IPS-NIHi7 (cell line): ENCODE results near the gene INPP5A.

ENCODE experiments used
- DNase-seq: peaks from one replicate; pipeline ENCODE4 v3.0.0; 2012; ENCODE audit warnings: mixed read lengths; ENCODE audit errors: extremely low spot score

The INPP5A gene

DNA sequence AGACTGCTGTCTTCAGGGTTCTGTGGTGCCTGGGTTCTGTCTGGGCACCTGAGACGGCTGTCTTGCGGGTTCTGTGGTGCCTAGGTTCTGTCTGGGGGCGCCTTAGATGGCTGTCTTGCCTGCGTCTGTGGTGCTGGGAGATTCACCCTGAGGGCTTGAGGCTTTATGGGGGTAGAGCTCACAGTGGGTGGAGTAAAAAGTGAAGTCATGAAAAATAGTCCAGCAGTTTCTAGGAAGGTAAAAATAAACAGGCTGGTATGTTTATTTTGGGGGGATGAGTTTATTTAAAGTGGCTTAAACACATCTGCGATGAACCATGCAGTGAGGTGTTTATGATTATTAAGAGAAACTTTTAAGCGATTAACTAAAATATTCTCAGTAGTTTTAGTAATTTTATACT is 184.1 kb downstream of the INPP5A start:
- DNase-seq: no peak

DNA sequence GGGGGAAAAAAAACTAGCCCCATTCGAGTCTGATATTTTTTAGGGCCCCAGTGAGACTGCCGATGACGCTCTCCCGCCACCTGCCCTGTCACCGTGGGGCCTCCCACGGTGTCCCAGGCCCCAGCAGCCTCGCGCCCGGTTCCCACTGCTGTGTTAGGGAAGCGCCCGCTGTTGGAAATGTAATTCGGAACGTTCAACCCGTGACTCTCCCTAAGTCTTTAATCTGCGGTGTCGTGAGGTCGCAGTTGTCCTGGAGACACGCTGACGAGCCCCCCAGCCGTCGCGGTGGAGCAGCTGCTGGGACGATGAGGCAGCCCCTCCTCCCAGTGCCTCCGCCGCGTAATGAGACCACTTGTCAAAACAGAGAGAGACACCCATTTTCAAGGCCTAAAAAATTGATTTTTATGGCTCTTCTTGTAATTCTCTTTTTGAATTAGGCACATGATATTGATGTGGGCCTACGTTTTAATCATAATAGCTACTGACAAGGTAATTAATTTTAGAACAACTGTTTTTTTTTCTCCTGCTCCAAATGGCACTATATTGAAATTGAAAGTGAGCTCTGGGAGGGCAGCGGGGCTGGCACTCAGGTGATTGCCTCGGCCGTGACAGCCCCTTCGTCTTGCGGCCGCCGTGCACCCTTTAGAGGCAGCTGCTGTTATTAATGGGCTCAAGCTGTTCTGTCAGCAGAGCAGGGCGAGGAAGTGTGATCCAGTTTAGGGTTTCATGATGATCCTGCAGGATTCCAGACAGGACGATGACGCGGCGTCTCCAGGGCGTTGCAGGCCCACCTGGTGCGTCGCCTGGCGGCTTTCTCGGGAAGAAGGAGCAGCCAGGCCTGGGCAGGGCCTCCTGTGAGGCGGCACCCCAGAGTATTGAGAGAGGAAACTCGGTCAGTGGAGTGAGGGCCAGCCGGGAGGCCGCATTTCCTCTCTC is 185.1 kb downstream of the INPP5A start:
- DNase-seq: no peak

DNA sequence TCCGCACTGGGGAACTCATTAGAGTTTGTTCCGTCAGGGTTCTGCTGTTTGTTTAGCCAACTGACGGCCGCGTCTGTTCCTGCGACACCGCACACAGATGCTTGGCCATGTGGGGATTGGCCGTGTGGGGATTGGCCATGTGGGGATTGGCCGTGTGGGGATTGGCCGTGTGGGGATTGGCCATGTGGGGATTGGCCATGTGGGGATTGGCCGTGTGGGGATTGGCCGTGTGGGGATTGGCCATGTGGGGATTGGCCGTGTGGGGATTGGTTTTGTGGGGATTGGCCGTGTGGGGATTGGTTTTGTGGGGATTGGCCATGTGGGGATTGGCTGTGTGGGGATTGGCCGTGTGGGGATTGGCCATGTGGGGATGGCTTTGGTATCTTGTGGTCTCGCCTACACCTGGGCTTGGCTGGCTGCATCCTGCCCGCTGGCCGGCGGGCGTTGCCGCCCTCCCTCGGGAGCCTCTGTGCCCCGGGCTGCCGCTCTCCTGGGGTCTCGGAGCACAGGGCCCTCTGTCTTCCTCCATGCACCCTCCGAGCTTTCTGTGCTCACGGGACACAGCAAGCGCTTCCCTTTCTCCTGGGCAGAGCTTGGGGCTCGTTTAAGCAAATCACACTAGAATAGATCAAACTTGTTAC is 185.9 kb downstream of the INPP5A start:
- no peak for DNase-seq

DNA sequence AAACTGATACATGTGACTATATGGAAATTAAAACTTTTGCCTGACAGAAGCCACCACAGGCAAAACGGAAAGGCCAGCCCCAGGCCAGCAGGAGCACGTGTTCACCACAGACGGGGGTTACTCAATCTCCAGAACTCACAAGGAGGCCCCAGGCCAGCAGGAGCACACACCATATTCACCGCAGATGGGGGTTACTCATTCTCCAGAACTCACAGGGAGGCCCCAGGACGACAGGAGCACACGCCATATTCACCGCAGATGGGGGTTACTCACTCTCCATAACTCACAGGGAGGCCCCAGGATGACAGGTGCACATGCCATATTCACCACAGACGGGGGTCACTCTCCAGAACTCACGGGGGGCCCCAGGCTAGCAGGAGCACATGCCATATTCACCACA is 186.9 kb downstream of the INPP5A start:
- no peak for DNase-seq

DNA sequence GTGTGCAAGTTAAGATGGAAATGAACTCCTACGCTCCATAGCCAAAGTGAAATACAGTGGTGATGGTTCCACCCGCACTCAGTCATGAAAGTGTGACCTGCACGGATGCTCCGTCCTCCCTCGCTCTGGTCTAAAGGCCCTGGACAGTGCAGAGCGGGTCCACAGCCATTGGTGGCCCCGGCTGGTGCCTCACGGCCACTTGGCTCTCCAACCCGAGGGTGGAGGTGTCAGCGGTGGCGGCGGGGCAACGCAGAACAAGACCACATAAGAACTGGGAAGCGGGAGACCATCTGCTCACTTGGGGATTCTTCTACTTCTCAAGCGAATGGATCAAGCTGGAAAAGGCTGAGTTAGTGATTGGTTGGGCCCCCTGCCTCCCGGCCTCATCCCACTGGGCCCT is 187.6 kb downstream of the INPP5A start:
- no peak for DNase-seq

DNA sequence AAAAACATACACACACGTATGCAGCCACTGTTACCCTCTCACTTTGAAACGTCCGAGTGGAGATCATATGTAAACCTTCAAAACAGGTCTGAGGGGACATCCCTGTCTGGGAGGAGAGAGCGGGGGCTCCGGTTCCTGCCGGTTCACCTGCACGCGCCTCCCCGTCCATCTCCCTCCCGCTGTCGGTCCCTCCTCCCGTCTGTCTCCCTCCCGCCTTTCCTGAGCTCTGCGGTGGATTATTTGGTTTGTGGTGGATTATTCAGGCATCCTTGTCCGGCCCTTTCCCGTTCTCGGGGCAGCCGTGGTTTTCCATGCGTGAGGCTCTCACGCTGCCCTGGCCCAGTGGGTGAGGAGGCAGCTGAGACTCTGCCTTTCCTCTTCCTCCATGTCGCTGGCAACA is 188.6 kb downstream of the INPP5A start:
- no peak for DNase-seq

DNA sequence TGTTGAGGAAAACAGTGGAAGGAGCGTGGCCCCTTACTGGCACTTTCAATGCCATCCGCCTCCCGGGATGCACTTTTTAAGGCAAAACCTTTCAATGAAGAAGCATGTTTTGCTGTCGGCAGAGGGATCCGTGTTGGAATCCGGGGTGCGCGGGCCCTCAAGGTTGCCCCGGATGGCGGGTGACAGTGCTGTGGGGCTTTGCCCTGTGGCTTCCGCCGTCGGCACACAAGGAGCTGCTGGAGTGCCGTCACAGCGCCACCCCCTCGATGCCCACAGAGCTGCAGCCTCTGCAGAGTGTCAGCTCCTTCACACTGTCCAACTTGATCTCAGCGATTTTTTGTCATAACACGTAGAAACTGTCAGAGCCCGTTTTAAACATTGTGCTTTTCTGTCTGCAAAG is 189.4 kb downstream of the INPP5A start:
- DNase-seq: no peak

DNA sequence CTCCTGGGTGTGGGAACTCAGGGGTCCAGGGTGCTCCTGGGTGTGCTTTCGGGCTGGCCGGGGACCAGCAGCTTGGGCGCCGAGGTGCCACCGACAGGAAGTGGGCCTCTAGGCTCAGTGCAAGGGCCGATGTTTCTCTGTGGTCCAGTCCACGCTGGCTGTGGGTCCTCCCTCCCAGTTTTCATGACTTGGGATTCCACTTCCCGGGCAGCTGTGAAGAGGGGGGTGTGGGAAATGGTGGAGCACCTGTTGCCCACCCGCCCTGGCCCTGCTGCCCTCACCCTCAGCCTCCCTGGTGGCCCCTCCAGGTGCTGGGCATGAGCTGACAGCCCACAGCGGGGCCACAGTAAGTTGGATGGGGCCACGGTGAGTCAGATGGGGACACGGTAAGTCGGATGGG is 189.8 kb downstream of the INPP5A start:
- DNase-seq: no peak

DNA sequence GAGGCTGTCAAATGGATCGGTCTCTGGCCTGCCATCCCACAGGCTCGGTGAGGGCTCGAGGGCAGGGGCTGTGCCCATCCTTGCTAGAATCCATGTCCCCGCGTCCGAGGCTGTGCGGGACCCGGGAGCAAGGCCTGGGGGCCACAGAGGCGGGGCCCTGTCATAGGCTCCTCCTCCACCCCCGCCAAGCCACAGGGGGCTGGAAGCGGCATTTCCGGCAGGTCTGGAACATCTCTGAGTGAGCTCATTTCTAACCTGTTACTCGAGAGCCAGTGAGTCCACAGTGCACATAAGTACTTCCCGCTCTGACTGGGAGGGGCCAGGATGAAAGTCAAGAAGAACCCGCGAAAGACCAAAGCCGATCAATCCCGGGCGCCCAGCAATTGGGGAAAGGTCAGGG is 190.7 kb downstream of the INPP5A start:
- DNase-seq: no peak

DNA sequence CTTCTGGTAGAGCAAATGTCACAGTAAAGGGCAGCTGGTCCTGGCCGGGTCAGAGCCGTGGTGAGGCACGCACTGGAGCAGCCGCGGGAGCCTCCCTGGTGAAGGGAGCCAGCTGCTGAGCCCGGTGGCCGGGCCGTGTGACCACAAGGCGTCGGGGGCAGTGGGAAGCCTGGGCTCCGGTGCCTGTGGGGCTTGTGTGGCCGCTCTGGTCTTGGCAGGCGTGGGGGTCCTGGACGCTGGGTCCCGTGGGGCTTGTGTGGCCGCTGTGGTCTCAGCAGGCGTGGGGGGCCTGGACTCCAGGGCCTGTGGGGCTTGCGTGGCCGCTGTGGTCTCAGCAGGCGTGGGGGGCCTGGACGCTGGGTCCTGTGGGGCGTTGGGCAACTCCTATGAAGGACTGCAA is 191.2 kb downstream of the INPP5A start:
- DNase-seq: no peak

DNA sequence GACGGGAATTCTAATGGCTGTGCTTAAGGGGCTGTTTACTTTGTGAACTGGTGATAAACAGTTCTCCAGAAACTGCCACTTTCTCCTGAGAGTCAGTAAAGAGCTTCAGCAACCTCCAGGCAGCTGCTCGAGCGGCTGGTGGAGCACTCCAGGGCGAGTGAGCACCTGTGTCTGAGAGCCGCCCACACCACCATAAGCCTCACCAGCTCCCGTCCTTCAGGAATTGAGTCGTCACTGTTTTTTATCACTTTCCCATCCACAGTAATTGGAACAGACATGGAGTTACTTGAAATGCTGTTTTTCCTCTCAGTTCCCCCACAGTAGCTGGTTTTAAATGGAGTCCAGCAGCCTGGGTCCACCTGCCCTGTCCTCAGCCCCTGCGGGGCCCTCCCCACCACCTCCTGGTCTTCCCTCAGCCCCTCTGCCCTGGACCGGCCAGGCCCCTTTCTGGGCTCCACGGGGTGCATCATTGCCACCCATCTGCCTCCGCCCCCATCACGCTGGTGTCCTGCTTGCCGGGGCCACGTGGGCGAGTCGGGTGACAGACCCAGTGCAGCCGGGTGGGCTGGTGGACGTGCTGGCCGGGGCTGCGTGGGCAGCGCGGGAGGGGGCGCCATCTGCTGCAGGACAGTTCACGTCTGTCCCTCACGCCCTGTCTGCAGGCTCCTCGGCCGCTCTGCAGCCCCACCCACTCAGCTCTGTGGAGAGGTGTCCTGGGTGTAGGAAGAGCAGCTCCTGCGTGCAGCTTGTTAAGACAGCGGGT is 192.4 kb downstream of the INPP5A start:
- no peak for DNase-seq

DNA sequence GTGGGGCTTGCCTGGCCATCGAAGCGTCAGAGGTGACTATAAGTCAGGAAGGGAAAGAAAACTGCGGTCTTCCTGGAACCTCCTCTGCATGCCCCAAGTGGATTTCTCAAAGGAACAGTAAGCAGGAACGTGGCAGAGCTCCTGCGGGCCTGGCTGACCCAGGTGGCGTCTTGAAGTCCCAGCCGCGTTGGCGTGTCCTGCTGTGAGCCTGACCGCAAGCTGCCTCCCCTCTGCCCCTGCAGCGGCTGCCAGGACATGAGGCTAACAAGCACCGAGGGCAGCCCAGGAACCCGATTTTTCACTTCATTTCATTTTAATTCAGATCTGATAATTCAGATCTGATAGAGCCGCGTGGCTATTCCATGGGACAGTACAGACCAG is 193.0 kb downstream of the INPP5A start:
- no peak for DNase-seq

DNA sequence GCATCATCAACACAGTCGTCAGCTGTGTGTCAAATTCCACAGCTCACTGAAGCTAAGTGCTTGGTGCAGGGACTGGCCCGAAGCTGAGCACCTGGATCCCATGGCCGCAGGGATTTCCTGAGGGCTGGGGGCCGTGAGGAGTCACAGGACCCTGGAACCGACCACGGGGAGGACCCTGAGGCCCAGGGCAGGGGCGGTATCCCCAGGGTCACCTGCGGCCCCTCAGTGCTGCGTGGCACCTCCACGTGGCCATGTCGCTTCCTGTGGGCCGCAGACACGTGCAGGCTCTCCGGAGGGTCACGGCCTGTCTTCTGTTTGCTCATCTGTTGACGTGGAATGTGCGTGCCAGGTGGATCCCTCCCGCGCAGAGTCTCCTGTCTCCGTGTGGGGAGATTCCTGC is 194.9 kb downstream of the INPP5A start:
- no peak for DNase-seq

DNA sequence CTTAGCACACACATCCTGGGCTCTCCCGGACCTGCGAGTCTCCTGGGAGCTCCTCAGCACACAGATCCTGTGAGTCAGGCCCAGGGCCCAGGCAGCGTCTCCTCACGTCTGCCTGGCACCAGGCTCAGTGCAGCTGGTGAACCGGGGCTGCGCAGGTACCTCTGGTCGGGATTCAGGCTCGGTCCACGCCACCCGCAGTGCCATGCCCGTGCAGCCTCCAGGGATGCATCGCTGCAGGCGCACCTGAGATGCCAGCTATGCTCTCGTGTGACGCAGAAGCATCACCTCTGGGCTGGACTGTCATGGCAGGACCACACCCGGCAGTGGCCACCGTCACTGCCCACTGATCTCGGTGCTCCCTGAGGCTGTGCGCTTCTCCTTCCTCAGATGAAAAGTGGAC is 196.3 kb downstream of the INPP5A start:
- DNase-seq: no peak

DNA sequence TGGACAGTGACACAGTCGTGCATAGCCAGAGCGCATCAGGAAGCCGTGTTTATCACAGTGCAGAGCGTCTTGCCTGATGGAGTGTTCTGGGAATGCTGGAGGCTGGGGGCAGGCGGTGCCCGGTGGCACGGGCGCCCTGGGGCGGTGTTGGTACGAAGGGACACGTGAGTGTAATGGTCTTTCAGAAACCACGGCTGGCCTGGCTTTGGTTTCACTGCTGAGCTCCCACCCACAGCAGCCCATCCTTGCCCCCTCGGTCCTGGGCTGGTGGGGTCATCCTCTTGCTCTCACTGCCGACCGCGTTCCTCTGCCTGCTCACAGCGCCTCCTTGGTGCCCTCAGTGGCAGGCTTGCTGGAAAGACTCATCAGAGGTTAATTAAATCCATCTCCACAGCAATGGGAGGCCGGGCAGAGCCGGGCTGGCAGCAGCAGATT is 197.8 kb downstream of the INPP5A start:
- no peak for DNase-seq

DNA sequence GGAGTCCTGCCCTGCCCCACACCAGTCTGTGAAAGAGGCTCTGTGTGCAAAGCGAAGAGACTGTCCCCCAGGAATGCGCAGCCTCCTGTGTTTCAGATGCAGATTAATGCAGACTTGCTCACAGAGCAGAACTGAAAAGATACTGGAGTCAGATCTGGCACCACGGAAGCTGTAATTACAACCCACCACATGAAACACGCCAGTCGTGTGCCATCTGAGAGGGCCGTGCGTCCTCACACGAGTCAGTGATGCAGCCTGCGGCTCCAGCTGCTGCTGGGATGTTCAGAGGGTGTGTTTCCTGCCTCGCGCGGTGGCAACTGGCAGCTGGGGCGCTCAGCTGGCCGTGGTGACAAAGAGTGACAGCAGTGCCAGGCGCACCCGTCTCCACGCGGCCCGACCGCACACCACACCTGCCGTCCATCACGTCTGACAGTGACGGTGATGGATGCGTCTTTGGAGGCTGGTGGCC is 198.4 kb downstream of the INPP5A start:
- DNase-seq: no peak

DNA sequence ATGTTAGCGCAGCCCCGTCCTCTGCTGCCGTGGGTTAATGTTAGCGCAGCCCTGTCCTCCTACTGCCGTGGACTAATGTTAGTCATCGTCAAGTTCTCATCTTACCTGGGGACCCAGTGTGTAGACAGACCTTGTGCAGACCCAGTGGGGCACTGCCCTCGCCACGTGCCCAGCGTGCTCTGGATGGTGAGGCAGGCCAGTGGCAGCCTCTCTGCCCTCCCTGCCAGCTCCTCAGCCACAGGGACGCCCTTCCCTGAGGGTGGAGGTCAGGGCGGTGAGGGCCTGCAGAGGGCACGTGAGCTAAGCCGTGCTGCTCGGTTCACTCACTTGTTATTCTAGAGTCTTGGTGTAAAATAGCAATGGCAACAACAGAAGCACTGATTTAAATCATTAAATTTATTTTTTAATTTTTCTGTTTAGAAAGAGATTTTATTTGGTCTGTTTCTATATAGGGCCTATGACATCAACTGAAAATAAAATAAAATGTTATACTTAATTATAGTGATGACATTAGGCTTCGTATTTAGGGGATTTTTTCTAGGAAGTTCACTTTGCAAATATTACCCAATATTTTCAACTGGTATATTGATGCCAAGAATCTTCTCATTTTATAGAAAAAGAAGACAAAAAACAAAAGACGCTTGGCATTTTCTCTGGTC is 199.9 kb downstream of the INPP5A start:
- no peak for DNase-seq

DNA sequence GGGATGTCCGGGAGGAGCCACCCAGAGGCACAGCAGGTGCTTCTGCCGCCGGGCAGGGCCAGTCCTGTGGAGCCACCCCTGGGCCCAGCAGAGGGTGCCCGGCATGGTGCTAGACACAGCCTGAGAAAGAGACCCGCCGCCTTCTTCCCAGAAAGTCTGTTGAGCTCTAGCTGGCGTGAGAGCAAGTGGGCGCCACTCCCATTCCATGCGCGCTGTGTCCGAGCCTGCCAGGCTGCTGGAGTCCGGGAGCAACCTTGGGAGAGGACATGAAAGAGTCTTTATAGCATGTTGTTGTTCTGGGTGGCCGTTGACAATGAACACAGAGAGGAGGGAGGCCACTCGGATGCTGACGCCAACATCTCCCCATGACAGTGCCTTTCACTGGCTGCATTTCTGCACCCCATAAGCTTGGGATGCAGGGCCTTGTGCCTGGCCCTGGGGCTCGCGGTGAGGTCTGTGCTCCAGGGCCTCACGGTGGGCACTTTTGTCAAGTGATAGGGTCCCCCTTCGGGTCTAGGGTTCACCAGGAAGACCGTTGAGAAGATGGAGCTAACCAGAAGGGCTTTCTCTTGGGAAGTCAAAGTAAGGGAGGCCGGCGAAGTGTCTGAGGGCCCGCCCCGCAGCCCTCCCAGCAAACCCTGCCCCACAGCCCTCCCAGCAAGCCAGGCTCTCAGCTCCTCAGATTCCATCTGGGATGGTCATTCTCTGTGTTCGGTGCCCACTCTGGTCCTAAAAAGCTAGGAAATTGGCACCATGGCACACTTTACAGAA is 201.1 kb downstream of the INPP5A start:
- DNase-seq: no peak

DNA sequence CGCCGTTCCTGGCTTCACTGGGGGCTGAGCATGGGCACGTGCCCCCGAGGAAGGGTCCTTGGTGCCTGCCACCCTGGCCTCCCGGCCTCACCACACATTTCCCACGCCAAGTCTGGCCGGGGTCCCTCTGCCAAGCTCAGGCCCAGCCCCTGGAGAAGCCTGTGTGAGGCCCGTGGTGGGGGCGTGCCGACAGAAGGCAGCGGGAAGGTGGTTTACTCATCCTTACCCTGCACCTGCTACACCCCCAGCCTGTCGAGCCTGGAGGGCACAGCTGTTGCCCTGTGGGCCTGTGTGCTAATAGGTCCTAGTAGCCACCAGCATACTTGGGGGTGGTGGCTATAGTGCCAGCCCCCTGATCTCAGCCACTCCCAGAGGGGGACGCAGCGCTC is 201.6 kb downstream of the INPP5A start:
- DNase-seq: no peak

DNA sequence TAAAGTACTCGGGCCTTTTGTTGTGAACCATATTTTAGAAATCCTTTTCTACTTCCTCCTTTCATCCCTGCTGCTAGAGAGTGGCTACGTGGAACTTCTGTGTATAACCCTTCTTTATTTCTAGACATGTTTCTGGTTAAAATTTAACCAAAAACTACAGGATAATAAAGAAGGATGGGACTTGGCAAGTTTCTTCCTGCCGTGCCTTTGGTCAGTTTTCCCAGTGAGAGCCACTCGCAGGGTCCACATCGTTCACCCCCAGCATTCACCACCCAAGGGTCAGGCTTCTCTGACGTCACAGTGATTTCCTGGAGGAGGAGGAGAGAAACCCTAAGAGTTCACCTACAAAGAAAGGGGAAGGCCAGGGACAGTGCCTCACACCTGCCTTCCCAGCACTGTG is 203.0 kb downstream of the INPP5A start:
- no peak for DNase-seq

DNA sequence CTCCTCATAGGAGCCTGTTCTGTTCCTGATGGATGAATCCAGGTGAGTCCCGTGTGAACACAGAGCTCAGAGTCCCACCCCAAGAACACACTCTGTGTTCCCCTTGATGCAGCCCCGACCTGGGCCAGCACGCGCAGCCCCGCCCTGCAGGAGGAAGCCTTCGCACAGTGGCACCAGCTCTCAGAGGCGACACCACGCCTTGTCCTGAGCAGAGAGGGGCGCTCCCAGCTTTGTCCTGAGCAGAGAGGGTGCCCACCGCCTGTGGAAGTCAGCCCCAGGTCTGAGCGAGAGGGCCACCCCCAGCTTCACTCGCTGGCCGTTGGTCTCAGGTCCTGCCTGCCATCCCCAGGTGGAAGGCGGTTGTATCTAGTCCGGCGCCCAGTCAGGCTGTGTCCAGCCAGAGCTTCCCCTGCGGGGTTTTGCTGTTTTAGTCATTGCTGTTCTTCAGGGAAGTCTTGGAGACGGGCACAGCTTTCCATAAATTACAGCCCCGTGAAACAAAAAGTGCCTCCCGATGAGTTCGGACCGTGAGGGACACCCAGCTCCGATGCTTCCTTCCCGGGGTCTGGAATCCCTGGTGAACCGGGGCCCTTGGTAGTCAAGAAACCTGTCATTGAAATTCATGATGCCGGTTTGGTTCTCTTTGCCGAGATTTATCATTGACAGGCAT is 204.7 kb downstream of the INPP5A start:
- no peak for DNase-seq
